Measurements from ENCODE around the gene SLC18A3. TPM values are rescaled to one million over a fixed set of nuclear protein-coding genes. Genes with fewer than 3 reads are reported as not detected.

The SLC18A3 gene
- total RNA-seq, 4 donors from 2014 or later: not detected

- Histone ChIP-seq H3K9me3 (no peaks in the 10 kb centered on the region), H3K36me3 (no peaks in the 10 kb centered on the region), H3K27me3 (peaks cover 56% of the 10 kb centered on the region), H3K27ac (no peak overlapping the region), H3K4me1 (no peaks in the 10 kb centered on the region), H3K4me3 (no peak overlapping the region)
- DNase-seq (ENCODE audit: low spot score in 2 of 2): peak; percentile 41 to 45
- TF ChIP-seq POLR2AphosphoS5 (IDR thresholded peaks at IDR 0.05): no peak
- TF ChIP-seq POLR2A (IDR thresholded peaks at IDR 0.05): no peak
- TF ChIP-seq EP300 (IDR thresholded peaks at IDR 0.05): no peak
- TF ChIP-seq CTCF (IDR thresholded peaks at IDR 0.05): no peak
- WGBS: 50% methylated on average over 6 of the region's 6 CpGs
Observed at GRCh38 chr10:49621561-49621960, 11.5 kb downstream of the SLC18A3 start.

GRCh38 chr10:49622426-49623425 lies 12.6 kb downstream of the SLC18A3 start:
- Histone ChIP-seq H3K27me3 (peaks cover 45% of the 10 kb centered on the region), H3K36me3 (no peaks in the 10 kb centered on the region), H3K4me3 (no peak overlapping the region), H3K4me1 (no peaks in the 10 kb centered on the region), H3K9me3 (no peaks in the 10 kb centered on the region), H3K27ac (no peak overlapping the region)
- TF ChIP-seq POLR2A (IDR thresholded peaks at IDR 0.05) (no peak), CTCF (IDR thresholded peaks at IDR 0.05) (no peak), EP300 (IDR thresholded peaks at IDR 0.05) (no peak), POLR2AphosphoS5 (IDR thresholded peaks at IDR 0.05) (no peak)
- 73% methylated on average over 11 of the region's 11 CpGs for WGBS
- DNase-seq (ENCODE audit: low spot score in 2 of 2): peak; percentile 30 to 35

GRCh38 chr10:49624629-49625028 lies 14.5 kb downstream of the SLC18A3 start:
- H3K36me3 ChIP-seq: no peaks in the 10 kb centered on the region
- WGBS: 73% methylated on average over 5 of the region's 5 CpGs

GRCh38 chr10:49625411-49625810 lies 15.3 kb downstream of the SLC18A3 start:
- H3K36me3 ChIP-seq: no peaks in the 10 kb centered on the region
- H3K4me3 ChIP-seq: no peak overlapping the region
- peaks cover 19% of the 10 kb centered on the region for H3K27me3 ChIP-seq
- WGBS: 85% methylated on average over 10 of the region's 10 CpGs
- TF ChIP-seq EP300 (IDR thresholded peaks at IDR 0.05) (no peak), CTCF (IDR thresholded peaks at IDR 0.05) (no peak), POLR2AphosphoS5 (IDR thresholded peaks at IDR 0.05) (no peak), POLR2A (IDR thresholded peaks at IDR 0.05) (no peak)
- no peaks in the 10 kb centered on the region for H3K9me3 ChIP-seq
- DNase-seq (ENCODE audit: low spot score in 2 of 2): peak; percentile 25 to 76
- H3K4me1 ChIP-seq: no peaks in the 10 kb centered on the region
- no peak overlapping the region for H3K27ac ChIP-seq

More at GRCh38 chr10:49624629-49625028, 14.5 kb downstream of the SLC18A3 start:
- no peak overlapping the region for H3K4me3 ChIP-seq
- DNase-seq (ENCODE audit: low spot score in 2 of 2): peak in 1 of 2 donors; percentile 8
- H3K27ac ChIP-seq: no peak overlapping the region
- no peaks in the 10 kb centered on the region for H3K9me3 ChIP-seq
- TF ChIP-seq POLR2AphosphoS5 (IDR thresholded peaks at IDR 0.05) (no peak), CTCF (IDR thresholded peaks at IDR 0.05) (no peak), EP300 (IDR thresholded peaks at IDR 0.05) (no peak), POLR2A (IDR thresholded peaks at IDR 0.05) (no peak)
- H3K4me1 ChIP-seq: no peaks in the 10 kb centered on the region
- H3K27me3 ChIP-seq: peaks cover 26% of the 10 kb centered on the region

- WGBS: 64% methylated on average over 7 of the region's 7 CpGs
- TF ChIP-seq EP300 (IDR thresholded peaks at IDR 0.05) (no peak), POLR2AphosphoS5 (IDR thresholded peaks at IDR 0.05) (no peak), POLR2A (IDR thresholded peaks at IDR 0.05) (no peak), CTCF (IDR thresholded peaks at IDR 0.05) (no peak)
- no peak overlapping the region for H3K27ac ChIP-seq
Observed at GRCh38 chr10:49627038-49627437, 16.9 kb downstream of the SLC18A3 start.

More at GRCh38 chr10:49627038-49627437, 16.9 kb downstream of the SLC18A3 start:
- Histone ChIP-seq H3K9me3 (no peaks in the 10 kb centered on the region), H3K4me3 (no peak overlapping the region), H3K27me3 (peaks cover 10% of the 10 kb centered on the region), H3K4me1 (no peaks in the 10 kb centered on the region), H3K36me3 (no peaks in the 10 kb centered on the region)
- DNase-seq (ENCODE audit: low spot score in 2 of 2): no peak

All from suprapubic skin (tissue), 4 donors.